ENCODE measurements around the gene RTN4RL1. TPM values are rescaled to one million over a fixed set of nuclear protein-coding genes. Genes with fewer than 3 reads are reported as not detected.
A peak's percentile ranks its signal among the peaks of the same experiment; 100 is the strongest.

Gene RTN4RL1
- total and polyA plus RNA-seq, 10 donors: 0.09 to 4.5 (median 1.2) TPM

DNA sequence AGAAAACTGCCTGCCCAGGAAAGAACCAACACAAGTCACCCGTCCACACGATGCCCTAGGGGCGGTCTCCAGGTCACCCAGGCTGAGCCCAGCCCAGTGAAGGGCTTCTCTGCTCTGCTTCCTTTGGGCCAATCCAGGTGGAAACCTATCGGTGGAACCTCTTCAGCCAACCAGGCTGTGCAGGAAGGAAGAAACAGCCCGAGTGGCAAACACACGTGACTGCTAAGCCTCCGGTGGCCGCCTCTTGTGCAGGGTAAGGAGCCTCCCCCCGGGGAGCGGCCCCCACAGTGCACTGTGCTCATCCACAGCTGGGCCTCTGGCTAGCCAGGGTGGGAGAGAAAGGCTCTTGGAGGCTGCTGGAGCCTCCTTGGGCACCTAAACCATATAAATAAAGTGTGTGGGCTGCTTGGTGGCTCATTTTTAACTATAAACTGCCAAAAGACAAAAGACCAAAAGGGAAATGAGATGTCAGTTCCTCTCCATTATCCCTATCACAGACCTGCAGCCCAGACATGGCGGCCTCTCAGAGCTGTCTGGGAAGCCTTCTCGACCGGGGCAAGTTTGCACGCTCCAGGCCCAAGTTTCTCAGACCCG lies 2.4 kb downstream of the RTN4RL1 start:
- Histone ChIP-seq H3K36me3 (no peaks in the 10 kb centered on the region), H3K4me3 (no peak overlapping the region), H3K27me3 (replicated peaks in 1 of 7) (peaks cover 2 to 77% (median 33%) of the 10 kb centered on the region in 7 donors), H3K9me3 (no peaks in the 10 kb centered on the region), H3K4me1 (peaks cover 25 to 66% (median 53%) of the 10 kb centered on the region in 6 donors), H3K27ac (no peak overlapping the region)
- DNase-seq: no peak
- WGBS, 5 donors: 34 to 41% (median 38%) methylated on average over 11 to 15 of the region's 15 CpGs
- TF ChIP-seq CTCF (IDR thresholded peaks at IDR 0.05 in 8 of 11, conservative IDR thresholded peaks at IDR 0.05 in 3 of 11): no peak
- no peak for TF ChIP-seq POLR2A (IDR thresholded peaks at IDR 0.05)
- no peak for TF ChIP-seq POLR2AphosphoS5 (IDR thresholded peaks at IDR 0.05)
- intact Hi-C loops (cut with DNase I; ENCODE audit: low total_unique reads): no loop called here

- Histone ChIP-seq H3K36me3 (no peaks in the 10 kb centered on the region), H3K27ac (peak overlapping the region in 2 of 8 donors; percentile 7 to 9), H3K4me3 (no peak overlapping the region), H3K27me3 (replicated peaks in 1 of 7) (peaks cover 2 to 71% (median 25%) of the 10 kb centered on the region in 7 donors), H3K4me1 (peaks cover 20 to 59% (median 47%) of the 10 kb centered on the region in 6 donors), H3K9me3 (no peaks in the 10 kb centered on the region)
- peak; percentile 80 for DNase-seq
- 12 to 21% (median 16%) methylated on average over 8 of the region's 8 CpGs for WGBS, 5 donors
- intact Hi-C loops (cut with DNase I; ENCODE audit: low total_unique reads): no loop called here
- peak; percentile 42 to 75 (median 53) for TF ChIP-seq POLR2AphosphoS5 (IDR thresholded peaks at IDR 0.05)
- no peak for TF ChIP-seq CTCF (IDR thresholded peaks at IDR 0.05 in 8 of 11, conservative IDR thresholded peaks at IDR 0.05 in 3 of 11)
Observed at GRCh38 chr17:2020721-2021120, 4.4 kb downstream of the RTN4RL1 start.

DNA sequence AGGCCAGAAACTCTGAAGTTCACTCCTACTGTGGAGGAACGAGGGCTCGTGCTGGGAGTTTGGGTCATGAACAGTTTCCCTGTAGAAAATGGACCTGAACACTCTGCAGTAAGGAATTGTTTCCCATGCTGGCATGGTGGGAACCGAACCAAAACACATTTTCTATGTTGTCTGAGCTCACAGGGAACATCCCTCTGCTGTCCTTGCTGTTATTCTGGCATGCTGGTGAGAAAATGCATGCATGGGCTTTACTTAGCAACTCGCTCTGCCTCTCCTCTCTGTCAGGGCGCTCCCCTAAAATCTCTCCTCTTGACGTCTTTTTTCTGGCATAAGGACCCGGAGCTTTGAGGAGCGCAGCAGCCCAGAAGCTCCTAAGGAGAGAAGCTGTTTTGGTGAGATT lies 5.4 kb downstream of the RTN4RL1 start:
- Histone ChIP-seq H3K4me1 (peaks cover 15 to 50% (median 37%) of the 10 kb centered on the region in 6 donors), H3K27ac (no peak overlapping the region), H3K4me3 (no peak overlapping the region), H3K9me3 (no peaks in the 10 kb centered on the region), H3K36me3 (no peaks in the 10 kb centered on the region), H3K27me3 (replicated peaks in 1 of 7) (peaks cover 0 to 69% (median 15%) of the 10 kb centered on the region in 7 donors)
- intact Hi-C loops (cut with DNase I; ENCODE audit: low total_unique reads): no loop called here
- 81 to 94% (median 86%) methylated on average over 8 of the region's 8 CpGs for WGBS, 5 donors
- DNase-seq: no peak
- TF ChIP-seq CTCF (IDR thresholded peaks at IDR 0.05 in 8 of 11, conservative IDR thresholded peaks at IDR 0.05 in 3 of 11): no peak
- TF ChIP-seq POLR2AphosphoS5 (IDR thresholded peaks at IDR 0.05): no peak
- no peak for TF ChIP-seq POLR2A (IDR thresholded peaks at IDR 0.05)

GRCh38 chr17:2018716-2019510 lies 6.2 kb downstream of the RTN4RL1 start:
- DNase-seq: no peak
- peaks cover 7 to 41% (median 29%) of the 10 kb centered on the region in 6 donors for H3K4me1 ChIP-seq
- TF ChIP-seq CTCF (IDR thresholded peaks at IDR 0.05 in 8 of 11, conservative IDR thresholded peaks at IDR 0.05 in 3 of 11): no peak
- 87 to 90% (median 89%) methylated on average over 24 of the region's 24 CpGs for WGBS, 5 donors
- H3K36me3 ChIP-seq: no peaks in the 10 kb centered on the region
- intact Hi-C loops (cut with DNase I; ENCODE audit: low total_unique reads): no loop called here
- H3K4me3 ChIP-seq: no peak overlapping the region
- H3K9me3 ChIP-seq: no peaks in the 10 kb centered on the region
- H3K27ac ChIP-seq: no peak overlapping the region
- peaks cover 0 to 61% (median 7%) of the 10 kb centered on the region in 7 donors for H3K27me3 ChIP-seq (replicated peaks in 1 of 7)

Data from spleen (tissue), 11 donors.